ENCODE data around the gene CD2. TPM values are rescaled to one million over a fixed set of nuclear protein-coding genes. Genes with fewer than 3 reads are reported as not detected.

The CD2 gene
- total and polyA plus RNA-seq, 2 donors, result 1.4 to 2.3 TPM

DNA sequence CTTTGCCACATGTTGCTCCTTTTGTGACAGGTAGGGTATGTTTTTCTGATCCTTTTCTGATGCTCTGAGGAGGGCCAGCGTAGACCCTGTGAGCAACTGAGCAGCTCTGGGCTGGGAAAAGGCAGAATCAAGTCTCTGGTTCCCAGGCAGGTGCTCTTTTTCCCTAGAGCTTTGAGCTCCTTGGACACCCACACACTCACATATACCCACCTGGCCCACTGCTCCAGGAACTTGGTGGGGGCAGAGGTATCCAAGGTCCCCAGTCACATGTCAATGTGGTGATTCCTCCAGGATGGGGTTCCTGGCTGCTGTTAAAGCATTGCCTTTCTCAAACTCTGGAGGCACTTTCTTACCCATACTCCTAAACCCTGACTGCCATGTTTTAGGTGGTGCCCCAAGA is 5.4 kb downstream of the CD2 start:
- DNase-seq (ENCODE audit: extremely low spot score), result no peak
- H3K4me1 ChIP-seq (ENCODE audit: insufficient read depth), result no peaks in the 10 kb centered on the region
- WGBS, result 89% methylated on average over 1 of the region's 1 CpG
- no peak overlapping the region for H3K4me3 ChIP-seq (ENCODE audit: low read depth, low read length)
- no peak overlapping the region for H3K27ac ChIP-seq (ENCODE audit: low read depth)
- H3K36me3 ChIP-seq (ENCODE audit: insufficient read depth), result no peaks in the 10 kb centered on the region

DNA sequence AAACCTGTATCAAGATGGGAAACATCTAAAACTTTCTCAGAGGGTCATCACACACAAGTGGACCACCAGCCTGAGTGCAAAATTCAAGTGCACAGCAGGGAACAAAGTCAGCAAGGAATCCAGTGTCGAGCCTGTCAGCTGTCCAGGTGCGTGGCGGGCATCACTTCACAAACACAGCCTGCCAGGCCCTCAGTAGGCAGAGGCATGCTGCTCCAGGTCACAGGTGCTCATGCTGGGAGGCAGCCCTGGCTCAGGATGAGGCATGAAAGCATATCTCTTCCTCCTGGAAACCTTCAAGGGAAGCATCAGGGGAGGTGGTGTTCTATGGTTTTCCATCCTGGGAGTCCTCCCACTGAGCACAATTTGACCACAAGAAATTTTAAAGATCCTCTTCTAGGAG is 6.3 kb downstream of the CD2 start:
- H3K4me1 ChIP-seq (ENCODE audit: insufficient read depth), result no peaks in the 10 kb centered on the region
- DNase-seq (ENCODE audit: extremely low spot score), result no peak
- WGBS, result 89% methylated on average over 3 of the region's 3 CpGs
- no peaks in the 10 kb centered on the region for H3K36me3 ChIP-seq (ENCODE audit: insufficient read depth)
- H3K4me3 ChIP-seq (ENCODE audit: low read depth, low read length), result no peak overlapping the region
- no peak overlapping the region for H3K27ac ChIP-seq (ENCODE audit: low read depth)

DNA sequence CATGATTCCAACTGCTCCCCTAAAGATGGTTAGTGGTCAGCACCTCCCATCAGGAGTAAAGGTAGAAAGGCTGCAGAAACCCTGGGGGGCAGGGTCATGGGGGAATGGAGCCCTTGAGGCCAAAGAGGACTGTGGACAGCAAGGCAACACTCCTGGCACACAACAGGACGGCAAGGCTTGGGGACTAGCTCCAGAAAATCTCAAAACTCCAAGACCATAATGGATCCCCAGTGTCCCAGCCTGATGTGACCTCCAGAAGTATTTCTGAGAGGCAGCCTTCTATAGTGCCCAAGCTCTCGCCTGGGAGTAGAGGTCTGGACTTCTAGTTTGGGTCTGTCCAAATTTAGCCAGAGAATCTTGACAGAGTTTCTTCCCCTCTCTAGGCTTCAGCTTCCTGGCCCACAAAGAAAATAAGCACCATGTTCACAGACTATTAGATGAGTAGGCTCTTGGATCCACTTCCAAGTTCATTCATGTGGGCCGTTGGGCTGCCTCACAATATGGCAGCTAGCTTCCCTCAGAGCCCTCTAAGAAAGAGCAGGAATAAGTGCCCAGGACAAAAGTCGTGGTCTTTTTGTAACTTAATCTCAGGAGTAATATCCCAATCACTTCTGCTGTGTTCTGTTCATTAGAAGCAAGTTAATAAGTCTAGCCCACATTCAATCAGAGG is 6.9 kb downstream of the CD2 start:
- H3K27ac ChIP-seq (ENCODE audit: low read depth), result no peak overlapping the region
- no peaks in the 10 kb centered on the region for H3K36me3 ChIP-seq (ENCODE audit: insufficient read depth)
- H3K4me3 ChIP-seq (ENCODE audit: low read depth, low read length), result no peak overlapping the region
- 93% methylated on average over 4 of the region's 4 CpGs for WGBS
- DNase-seq (ENCODE audit: extremely low spot score), result no peak
- no peaks in the 10 kb centered on the region for H3K4me1 ChIP-seq (ENCODE audit: insufficient read depth)

GRCh38 chr1:116762281-116762680 is 8.1 kb downstream of the CD2 start:
- WGBS, result 74% methylated on average over 2 of the region's 2 CpGs
- Histone ChIP-seq H3K27ac (ENCODE audit: low read depth) (no peak overlapping the region), H3K36me3 (ENCODE audit: insufficient read depth) (no peaks in the 10 kb centered on the region), H3K4me3 (ENCODE audit: low read depth, low read length) (no peak overlapping the region), H3K4me1 (ENCODE audit: insufficient read depth) (no peaks in the 10 kb centered on the region)
- no peak for DNase-seq (ENCODE audit: extremely low spot score)

- Histone ChIP-seq H3K27ac (ENCODE audit: low read depth) (no peak overlapping the region), H3K4me3 (ENCODE audit: low read depth, low read length) (no peak overlapping the region), H3K4me1 (ENCODE audit: insufficient read depth) (no peaks in the 10 kb centered on the region), H3K36me3 (ENCODE audit: insufficient read depth) (no peaks in the 10 kb centered on the region)
- no peak for DNase-seq (ENCODE audit: extremely low spot score)
- 61% methylated on average over 3 of the region's 3 CpGs for WGBS
These were observed 8.5 kb downstream of the CD2 start for GRCh38 chr1:116762781-116763115.

- H3K36me3 ChIP-seq (ENCODE audit: insufficient read depth), result no peaks in the 10 kb centered on the region
- no peak overlapping the region for H3K27ac ChIP-seq (ENCODE audit: low read depth)
- 45% methylated on average over 4 of the region's 4 CpGs for WGBS
- H3K4me3 ChIP-seq (ENCODE audit: low read depth, low read length), result no peak overlapping the region
- no peak for DNase-seq (ENCODE audit: extremely low spot score)
- no peaks in the 10 kb centered on the region for H3K4me1 ChIP-seq (ENCODE audit: insufficient read depth)
These were observed 9.0 kb downstream of the CD2 start for GRCh38 chr1:116763116-116763786.

- Histone ChIP-seq H3K4me3 (ENCODE audit: low read depth, low read length) (no peak overlapping the region), H3K27ac (ENCODE audit: low read depth) (no peak overlapping the region), H3K4me1 (ENCODE audit: insufficient read depth) (no peaks in the 10 kb centered on the region), H3K36me3 (ENCODE audit: insufficient read depth) (no peaks in the 10 kb centered on the region)
- WGBS, result 77% methylated on average over 11 of the region's 11 CpGs
- DNase-seq (ENCODE audit: extremely low spot score), result no peak
These were observed 9.7 kb downstream of the CD2 start for GRCh38 chr1:116763787-116764465.

GRCh38 chr1:116764466-116764898 is 10.3 kb downstream of the CD2 start:
- Histone ChIP-seq H3K36me3 (ENCODE audit: insufficient read depth) (no peaks in the 10 kb centered on the region), H3K27ac (ENCODE audit: low read depth) (no peak overlapping the region), H3K4me1 (ENCODE audit: insufficient read depth) (no peaks in the 10 kb centered on the region), H3K4me3 (ENCODE audit: low read depth, low read length) (no peak overlapping the region)
- DNase-seq (ENCODE audit: extremely low spot score), result no peak
- WGBS, result 93% methylated on average over 5 of the region's 5 CpGs

DNA sequence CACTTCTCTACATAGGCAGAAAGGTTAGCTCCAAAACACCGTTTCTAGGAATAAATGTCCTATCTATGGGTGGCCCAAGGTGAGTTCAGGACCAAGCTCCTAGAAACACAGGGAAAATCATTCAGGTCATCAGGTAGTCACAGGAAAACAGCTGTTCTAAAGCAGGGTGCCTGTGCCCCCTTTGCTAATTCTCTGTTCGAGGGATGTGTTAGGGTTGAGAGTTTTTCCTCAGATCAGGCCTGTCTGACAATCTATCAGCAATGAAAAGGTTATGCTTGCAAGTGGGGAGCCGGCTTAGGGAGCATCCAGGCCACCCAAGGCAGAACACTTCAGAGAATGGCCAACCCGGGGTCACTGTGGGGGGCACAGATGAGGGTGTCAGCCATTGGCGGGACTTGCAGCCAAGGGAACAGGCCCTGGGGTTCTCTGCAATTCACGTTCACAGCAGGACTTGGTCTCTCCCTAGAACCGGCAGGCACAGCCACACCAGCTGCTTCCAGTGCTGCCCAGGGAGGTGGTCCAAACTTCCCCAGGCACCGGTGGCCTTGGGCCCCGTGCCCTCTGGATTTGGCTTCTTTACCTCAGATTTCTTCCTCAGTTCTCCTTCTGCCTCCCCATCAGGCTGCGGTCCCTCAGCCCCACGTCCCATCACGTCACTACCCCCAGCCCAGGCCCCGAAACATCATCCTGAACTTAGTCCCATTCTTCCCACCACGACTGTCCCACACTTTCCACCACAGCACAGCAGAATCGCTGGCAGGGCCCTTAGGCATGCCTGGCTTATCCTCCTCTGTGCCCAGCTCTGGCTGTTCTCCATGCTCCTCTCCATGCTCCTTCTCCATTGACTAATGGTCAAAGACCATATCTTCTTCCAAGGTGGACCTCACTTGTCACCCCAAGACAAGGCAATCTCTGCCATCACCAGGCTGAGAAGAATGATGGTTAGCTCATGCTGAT is 11.0 kb downstream of the CD2 start:
- no peaks in the 10 kb centered on the region for H3K4me1 ChIP-seq (ENCODE audit: insufficient read depth)
- no peak overlapping the region for H3K4me3 ChIP-seq (ENCODE audit: low read depth, low read length)
- H3K27ac ChIP-seq (ENCODE audit: low read depth), result no peak overlapping the region
- 94% methylated on average over 15 of the region's 15 CpGs for whole genome bisulfite sequencing
- DNase-seq (ENCODE audit: extremely low spot score), result no peak
- H3K36me3 ChIP-seq (ENCODE audit: insufficient read depth), result no peaks in the 10 kb centered on the region

- WGBS, result 94% methylated on average over 4 of the region's 4 CpGs
These were observed 11.7 kb downstream of the CD2 start for GRCh38 chr1:116765962-116766361.

DNA sequence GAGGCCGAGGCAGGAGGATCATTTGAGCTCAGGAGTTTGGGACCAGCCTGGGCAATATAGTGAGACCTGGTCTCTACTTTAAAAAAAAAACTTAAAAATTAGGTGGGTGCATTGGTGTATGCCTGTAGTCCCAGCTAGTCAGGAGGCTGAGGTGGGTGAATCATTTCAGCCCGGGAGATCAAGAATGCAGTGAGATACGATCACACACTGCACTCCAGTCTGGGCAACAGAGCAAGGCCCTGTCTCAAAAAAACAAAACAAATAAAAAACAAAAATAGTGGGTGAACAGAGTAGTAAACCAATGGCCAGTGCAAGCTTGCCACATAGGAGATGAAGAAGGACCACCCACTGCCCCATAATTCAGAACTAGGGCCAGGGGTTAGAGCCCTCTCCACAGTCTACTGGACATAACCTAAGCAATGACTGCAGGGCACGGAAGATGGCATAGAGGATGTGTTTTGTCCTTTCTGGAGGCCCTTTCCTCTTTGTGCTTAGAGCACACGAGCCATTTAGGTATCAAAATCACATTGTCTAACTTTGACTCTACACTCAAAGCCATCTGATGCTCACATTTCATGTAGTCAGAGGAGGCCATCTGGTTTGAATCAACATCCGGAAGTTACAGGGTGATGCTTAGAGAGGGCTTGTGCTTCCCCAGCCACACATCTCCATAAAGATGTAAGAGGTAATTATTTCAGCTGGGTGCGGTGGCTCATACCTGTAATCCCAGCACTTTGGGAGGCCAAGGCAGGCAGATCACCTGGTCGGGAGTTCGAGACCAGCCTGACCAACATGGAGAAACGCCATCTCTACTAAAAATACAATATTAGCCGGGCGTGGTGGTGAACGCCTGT is 12.6 kb downstream of the CD2 start:
- no peak overlapping the region for H3K4me3 ChIP-seq (ENCODE audit: low read depth, low read length)
- H3K4me1 ChIP-seq (ENCODE audit: insufficient read depth), result no peaks in the 10 kb centered on the region
- no peaks in the 10 kb centered on the region for H3K36me3 ChIP-seq (ENCODE audit: insufficient read depth)
- 85% methylated on average over 13 of the region's 13 CpGs for WGBS
- H3K27ac ChIP-seq (ENCODE audit: low read depth), result no peak overlapping the region
- DNase-seq (ENCODE audit: extremely low spot score), result no peak

More at GRCh38 chr1:116765962-116766361, 11.7 kb downstream of the CD2 start:
- Histone ChIP-seq H3K27ac (ENCODE audit: low read depth) (no peak overlapping the region), H3K4me1 (ENCODE audit: insufficient read depth) (no peaks in the 10 kb centered on the region), H3K36me3 (ENCODE audit: insufficient read depth) (no peaks in the 10 kb centered on the region), H3K4me3 (ENCODE audit: low read depth, low read length) (no peak overlapping the region)
- DNase-seq (ENCODE audit: extremely low spot score), result no peak

- H3K4me1 ChIP-seq (ENCODE audit: insufficient read depth), result no peaks in the 10 kb centered on the region
- H3K4me3 ChIP-seq (ENCODE audit: low read depth, low read length), result no peak overlapping the region
- 95% methylated on average over 5 of the region's 5 CpGs for WGBS
- no peak overlapping the region for H3K27ac ChIP-seq (ENCODE audit: low read depth)
- no peaks in the 10 kb centered on the region for H3K36me3 ChIP-seq (ENCODE audit: insufficient read depth)
- DNase-seq (ENCODE audit: extremely low spot score), result no peak
These were observed 13.7 kb downstream of the CD2 start for GRCh38 chr1:116767782-116768382.
